ENCODE data around the gene OSCAR. TPM values are rescaled to one million over a fixed set of nuclear protein-coding genes. Genes with fewer than 3 reads are reported as not detected.

OSCAR gene
- total RNA-seq, 1 donor from 2014 or later = 3.9 TPM

- DNase-seq (ENCODE audit: low spot score) = no peak
These were observed 6.1 kb downstream of the OSCAR start for GRCh38 chr19:54094426-54095000.

- DNase-seq (ENCODE audit: low spot score) = no peak
These were observed 16.2 kb downstream of the OSCAR start for GRCh38 chr19:54084410-54084809.

GRCh38 chr19:54081032-54081431 is 19.6 kb downstream of the OSCAR start, which contains the start of gene TARM1:
Gene TARM1, minus strand, starts transcription at chr19:54081365. Its CDS starts 25 bp downstream, at chr19:54081340.
- no peak for DNase-seq (ENCODE audit: low spot score)

GRCh38 chr19:54077334-54077733 is 23.3 kb downstream of the OSCAR start:
- no peak for DNase-seq (ENCODE audit: low spot score)

GRCh38 chr19:54074851-54075250 is 25.8 kb downstream of the OSCAR start:
- no peak for DNase-seq (ENCODE audit: low spot score)

GRCh38 chr19:54073829-54074228 is 26.8 kb downstream of the OSCAR start:
- DNase-seq (ENCODE audit: low spot score) = no peak

- no peak for DNase-seq (ENCODE audit: low spot score)
These were observed 31.1 kb downstream of the OSCAR start for GRCh38 chr19:54069470-54069869.

GRCh38 chr19:54063350-54064116 is 37.1 kb downstream of the OSCAR start, which contains the start of gene VSTM1:
Gene VSTM1, minus strand, starts transcription at chr19:54063897. Its CDS starts 120 bp downstream, at chr19:54063777.
- DNase-seq (ENCODE audit: low spot score) = no peak

GRCh38 chr19:54062643-54063042 is 38.0 kb downstream of the OSCAR start:
- DNase-seq (ENCODE audit: low spot score) = no peak

GRCh38 chr19:54047616-54048015 is 53.0 kb downstream of the OSCAR start:
- DNase-seq (ENCODE audit: low spot score) = no peak

- no peak for DNase-seq (ENCODE audit: low spot score)
These were observed 54.8 kb downstream of the OSCAR start for GRCh38 chr19:54045771-54046170.

Other genes starting within 250 kb of the OSCAR start
- 125 TPM for gene MYADM, start 232.9 kb downstream of the OSCAR start, total RNA-seq
- 0.09 TPM for gene PRKCG, start 218.6 kb downstream of the OSCAR start, total RNA-seq
- gene CACNG7, start 191.5 kb downstream of the OSCAR start, total RNA-seq = not detected
- gene CACNG8, start 137.9 kb downstream of the OSCAR start, total RNA-seq = 0.12 TPM
- not detected for gene CACNG6, start 109.2 kb downstream of the OSCAR start, total RNA-seq
- not detected for gene VSTM1, start 36.9 kb downstream of the OSCAR start, total RNA-seq
- gene TARM1, start 19.4 kb downstream of the OSCAR start, total RNA-seq = not detected
- 177 TPM for gene NDUFA3, start 2.1 kb upstream of the OSCAR start, total RNA-seq
- 23.2 TPM for gene TFPT, start 14.9 kb upstream of the OSCAR start, total RNA-seq
- gene PRPF31, start 15.0 kb upstream of the OSCAR start, total RNA-seq = 47.1 TPM
- gene CNOT3, start 37.0 kb upstream of the OSCAR start, total RNA-seq = 54.2 TPM
- gene LENG1, start 58.9 kb upstream of the OSCAR start, total RNA-seq = 12.7 TPM
- 198 TPM for gene TMC4, start 72.4 kb upstream of the OSCAR start, total RNA-seq
- 263 TPM for gene MBOAT7, start 88.8 kb upstream of the OSCAR start, total RNA-seq
- gene TSEN34, start 90.5 kb upstream of the OSCAR start, total RNA-seq = 62.6 TPM
- 1,008 TPM for gene RPS9, start 100.1 kb upstream of the OSCAR start, total RNA-seq
- gene LILRB3, start 122.2 kb upstream of the OSCAR start, total RNA-seq = 3.1 TPM
- gene LILRA6, start 142.0 kb upstream of the OSCAR start, total RNA-seq = 0.95 TPM
- 6.5 TPM for gene LILRB5, start 156.5 kb upstream of the OSCAR start, total RNA-seq
- 3.3 TPM for gene LILRB2, start 180.3 kb upstream of the OSCAR start, total RNA-seq
- gene LILRA5, start 212.4 kb upstream of the OSCAR start, total RNA-seq = 1.1 TPM
- 0.26 TPM for gene LILRA4, start 238.4 kb upstream of the OSCAR start, total RNA-seq